H9 (cell line): ENCODE data around the gene ZFP62. TPM values are rescaled to one million over a fixed set of nuclear protein-coding genes. Genes with fewer than 3 reads are reported as not detected.

ENCODE experiments used
- DNase-seq: peaks from one replicate; pipeline ENCODE4 v3.0.0-alpha.2; 2017
- H2AFZ ChIP-seq: one replicate; pipeline ENCODE4 v1.6.1; 2013; ENCODE audit warnings: mild to moderate bottlenecking, low read length, control low read depth, moderate library complexity
- H2AK5ac ChIP-seq: 2 replicates; pipeline ENCODE4 v1.6.1; 2013; ENCODE audit warnings: low read length, control low read depth, mixed read lengths; ENCODE audit not compliant: insufficient read length
- H2BK120ac ChIP-seq: one replicate; pipeline ENCODE4 v1.6.1; 2013; ENCODE audit warnings: low read depth, mild to moderate bottlenecking, low read length, control low read depth, inconsistent platforms; ENCODE audit not compliant: poor library complexity, severe bottlenecking
- H2BK12ac ChIP-seq: 2 replicates; pipeline ENCODE4 v1.6.1; 2013; ENCODE audit warnings: low read length, control low read depth, mixed read lengths, low read depth; ENCODE audit not compliant: insufficient read length
- H2BK15ac ChIP-seq: 2 replicates; pipeline ENCODE4 v1.6.1; 2013; ENCODE audit warnings: low read depth, low read length, control low read depth
- H2BK20ac ChIP-seq: one replicate; pipeline ENCODE4 v1.6.1; 2013; ENCODE audit warnings: low read depth, mild to moderate bottlenecking, low read length, control low read depth, inconsistent platforms; ENCODE audit not compliant: poor library complexity, severe bottlenecking
- H2BK5ac ChIP-seq: 2 replicates; pipeline ENCODE4 v1.6.1; 2013; ENCODE audit warnings: low read length, control low read depth, mixed read lengths; ENCODE audit not compliant: insufficient read length
- H3K14ac ChIP-seq: 2 replicates; pipeline ENCODE4 v1.6.1; 2013; ENCODE audit warnings: low read length, control low read depth; ENCODE audit not compliant: insufficient read depth
- H3K18ac ChIP-seq: 2 replicates; pipeline ENCODE4 v1.6.1; 2013; ENCODE audit warnings: low read depth, mild to moderate bottlenecking, mixed read lengths, low read length, control low read depth; ENCODE audit not compliant: insufficient read length
- H3K23ac ChIP-seq: 2 replicates; pipeline ENCODE4 v1.6.1; 2013; ENCODE audit warnings: low read length, control low read depth, mixed read lengths, low read depth; ENCODE audit not compliant: insufficient read length
- H3K23me2 ChIP-seq: 2 replicates; pipeline ENCODE4 v1.6.1; 2013; ENCODE audit warnings: low read depth, mild to moderate bottlenecking, mixed read lengths, low read length, control low read depth; ENCODE audit not compliant: insufficient read length, poor library complexity, severe bottlenecking
- H3K27ac ChIP-seq: 2 replicates; pipeline ENCODE4 v1.5.1; 2013; ENCODE audit warnings: low read length, control low read depth, mixed read lengths, low read depth; ENCODE audit not compliant: insufficient read length
- H3K27me3 ChIP-seq: 2 replicates; pipeline ENCODE4 v1.6.1; 2013; ENCODE audit warnings: low read length, control low read depth, inconsistent platforms; ENCODE audit not compliant: insufficient read depth
- H3K4ac ChIP-seq: 2 replicates; pipeline ENCODE4 v1.6.1; 2013; ENCODE audit warnings: low read depth, mild to moderate bottlenecking, control low read depth, inconsistent platforms, low read length, moderate library complexity
- H3K4me1 ChIP-seq: 2 replicates; pipeline ENCODE4 v1.6.1; 2013; ENCODE audit warnings: low read length, control low read depth, inconsistent platforms; ENCODE audit not compliant: insufficient read depth
- H3K4me2 ChIP-seq: 2 replicates; pipeline ENCODE4 v1.6.1; 2013; ENCODE audit warnings: low read length, control low read depth, mixed read lengths; ENCODE audit not compliant: insufficient read length, insufficient read depth
- H3K56ac ChIP-seq: 2 replicates; pipeline ENCODE4 v1.6.1; 2013; ENCODE audit warnings: low read depth, mild to moderate bottlenecking, mixed read lengths, low read length, control low read depth; ENCODE audit not compliant: insufficient read length
- H3K79me1 ChIP-seq: 2 replicates; pipeline ENCODE4 v1.6.1; 2013; ENCODE audit warnings: low read depth, mild to moderate bottlenecking, moderate library complexity, low read length, control low read depth, inconsistent platforms; ENCODE audit not compliant: insufficient read depth, poor library complexity, severe bottlenecking
- H3K79me2 ChIP-seq: 2 replicates; pipeline ENCODE4 v1.6.1; 2013; ENCODE audit warnings: low read length, control low read depth, inconsistent platforms; ENCODE audit not compliant: insufficient read depth
- H3K9ac ChIP-seq: 2 replicates; pipeline ENCODE4 v1.6.1; 2013; ENCODE audit warnings: low read length, control low read depth, mixed read lengths; ENCODE audit not compliant: insufficient read length; ENCODE audit errors: extremely low read depth
- H3K9me3 ChIP-seq: one replicate; pipeline ENCODE4 v1.6.1; 2013; ENCODE audit warnings: low read depth, low read length, inconsistent platforms; ENCODE audit not compliant: control insufficient read depth
- H3T11ph ChIP-seq: one replicate; pipeline ENCODE4 v1.6.1; 2013; ENCODE audit warnings: mild to moderate bottlenecking, low read length, control low read depth, inconsistent platforms
- H4K20me1 ChIP-seq: one replicate; pipeline ENCODE4 v1.6.1; 2013; ENCODE audit not compliant: control insufficient read depth, insufficient read length, insufficient read depth
- H4K5ac ChIP-seq: 2 replicates; pipeline ENCODE4 v1.6.1; 2013; ENCODE audit warnings: low read depth, mild to moderate bottlenecking, mixed read lengths, low read length, control low read depth; ENCODE audit not compliant: insufficient read length
- H4K8ac ChIP-seq: replicated peaks from 2 replicates; pipeline ENCODE4 v1.6.1; 2013; ENCODE audit warnings: low read length, control low read depth, mixed read lengths, low read depth; ENCODE audit not compliant: insufficient read length
- H4K91ac ChIP-seq: 2 replicates; pipeline ENCODE4 v1.6.1; 2013; ENCODE audit warnings: low read depth, mild to moderate bottlenecking, moderate library complexity, mixed read lengths, low read length, control low read depth; ENCODE audit not compliant: insufficient read length
- H3K27ac Mint-ChIP-seq, 3 experiments: 2 replicates in 2 of 3; 3 replicates in 1 of 3; pipeline ENCODE4 v1.8.0; 2020 to 2021; ENCODE audit warnings: mixed read lengths in 3 of 3, mild to moderate bottlenecking in 1 of 3, moderate library complexity in 1 of 3
- H3K27me3 Mint-ChIP-seq: 2 replicates; pipeline ENCODE4 v1.8.0; 2021; ENCODE audit warnings: low read depth, mild to moderate bottlenecking, moderate library complexity, mixed read lengths
- H3K36me3 Mint-ChIP-seq, 3 experiments: 2 replicates in 2 of 3; 3 replicates in 1 of 3; pipeline ENCODE4 v1.8.0; 2020 to 2021; ENCODE audit warnings: low read depth in 3 of 3, mixed read lengths in 3 of 3; ENCODE audit not compliant: insufficient read depth in 1 of 3
- H3K4me1 Mint-ChIP-seq, 2 experiments: 2 replicates each; pipeline ENCODE4 v1.8.0; 2020; ENCODE audit warnings: mixed read lengths in 2 of 2
- H3K4me3 Mint-ChIP-seq, 2 experiments: 2 replicates in 1 of 2; 3 replicates in 1 of 2; pipeline ENCODE4 v1.8.0; 2020 to 2021; ENCODE audit warnings: mild to moderate bottlenecking in 2 of 2, mixed read lengths in 2 of 2, moderate library complexity in 1 of 2
- H3K9me3 Mint-ChIP-seq, 2 experiments: 2 replicates in 1 of 2; 3 replicates in 1 of 2; pipeline ENCODE4 v1.8.0; 2020; ENCODE audit warnings: mild to moderate bottlenecking in 2 of 2, mixed read lengths in 2 of 2, moderate library complexity in 1 of 2
- WGBS: extraction: QIAGEN DNeasy Blood & Tissue Kit; methylation state at CpG from one replicate; pipeline ENCODE4 v1.1.7; 2013; ENCODE audit warnings: missing lambda C conversion rate, low lambda C conversion rate, mixed read lengths; ENCODE audit not compliant: insufficient read length; ENCODE audit errors: extremely low coverage; 5-methylcytosine and 5-hydroxymethylcytosine counted together
- total RNA-seq: library from RNA; stranded (reverse); gene quantifications from 2 replicates; pipeline ENCODE4 v1.2.1, GENCODE V29; 2021
- TF ChIP-seq, protein P1 (sequence below): fragments of 200-600 bp; sonication (generic); conservative IDR thresholded peaks from 3 replicates; pipeline ENCODE4 v1.8.0; 2021; ENCODE audit warnings: antibody characterized with exemption, mild to moderate bottlenecking

ZFP62 gene
- total RNA-seq, 1 experiment from 2014 or later, result 16.2 TPM

DNA sequence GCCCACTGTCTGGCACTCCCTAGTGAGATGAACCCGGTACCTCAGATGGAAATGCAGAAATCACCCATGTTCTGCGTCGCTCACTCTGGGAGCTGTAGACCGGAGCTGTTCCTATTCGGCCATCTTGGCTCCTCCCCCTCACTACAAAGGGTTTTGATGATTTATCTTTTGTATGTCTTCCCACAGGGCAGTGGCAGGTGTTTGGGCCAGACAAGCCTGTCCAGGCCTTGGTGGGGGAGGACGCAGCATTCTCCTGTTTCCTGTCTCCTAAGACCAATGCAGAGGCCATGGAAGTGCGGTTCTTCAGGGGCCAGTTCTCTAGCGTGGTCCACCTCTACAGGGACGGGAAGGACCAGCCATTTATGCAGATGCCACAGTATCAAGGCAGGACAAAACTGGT, 47.3 kb upstream of the ZFP62 start:
- no CpG with 5 or more reads among the region's 9 CpGs for WGBS
- Histone ChIP-seq H3T11ph (no peak overlapping the region), H3K79me2 (no peaks in the 10 kb centered on the region), H4K8ac (no peak overlapping the region), H3K27ac (no peak overlapping the region), H2BK20ac (no peak overlapping the region), H3K4me1 (peaks cover 4% of the 10 kb centered on the region; the same call in 1 of the 2 replicates), H4K20me1 (no peaks in the 10 kb centered on the region), H3K9ac (no peak overlapping the region), H3K4me2 (no peak overlapping the region), H2AFZ (peak overlapping the region; percentile 37), H3K79me1 (no peaks in the 10 kb centered on the region), H3K23me2 (no peaks in the 10 kb centered on the region), H3K18ac (peak overlapping the region; percentile 12), H3K23ac (no peak overlapping the region), H3K14ac (no peak overlapping the region; the same call in 1 of the 2 replicates), H2AK5ac (no peak overlapping the region), H2BK5ac (no peak overlapping the region), H2BK12ac (no peak overlapping the region), H2BK120ac (no peak overlapping the region), H3K4ac (no peak overlapping the region), H3K56ac (no peak overlapping the region), H2BK15ac (no peak overlapping the region), H3K27me3 (no peaks in the 10 kb centered on the region), H4K91ac (no peak overlapping the region), H4K5ac (no peak overlapping the region), H3K9me3 (no peaks in the 10 kb centered on the region)
- Mint-ChIP-seq H3K27ac (peak overlapping the region in 2 of 3 experiments; percentile 65 to 92; a peak in 4 of 7 replicates), H3K27me3 (peaks cover 5% of the 10 kb centered on the region), H3K36me3 (peaks cover 4 to 10% (median 4%) of the 10 kb centered on the region in 3 experiments; a peak in 3 of 7 replicates), H3K9me3 (peaks cover 5 to 8% of the 10 kb centered on the region in 2 experiments), H3K4me1 (peaks cover 29 to 39% of the 10 kb centered on the region in 2 experiments), H3K4me3 (peak overlapping the region; percentile 46 to 66; a peak in 3 of 5 replicates)
- TF ChIP-seq, protein P1, sequence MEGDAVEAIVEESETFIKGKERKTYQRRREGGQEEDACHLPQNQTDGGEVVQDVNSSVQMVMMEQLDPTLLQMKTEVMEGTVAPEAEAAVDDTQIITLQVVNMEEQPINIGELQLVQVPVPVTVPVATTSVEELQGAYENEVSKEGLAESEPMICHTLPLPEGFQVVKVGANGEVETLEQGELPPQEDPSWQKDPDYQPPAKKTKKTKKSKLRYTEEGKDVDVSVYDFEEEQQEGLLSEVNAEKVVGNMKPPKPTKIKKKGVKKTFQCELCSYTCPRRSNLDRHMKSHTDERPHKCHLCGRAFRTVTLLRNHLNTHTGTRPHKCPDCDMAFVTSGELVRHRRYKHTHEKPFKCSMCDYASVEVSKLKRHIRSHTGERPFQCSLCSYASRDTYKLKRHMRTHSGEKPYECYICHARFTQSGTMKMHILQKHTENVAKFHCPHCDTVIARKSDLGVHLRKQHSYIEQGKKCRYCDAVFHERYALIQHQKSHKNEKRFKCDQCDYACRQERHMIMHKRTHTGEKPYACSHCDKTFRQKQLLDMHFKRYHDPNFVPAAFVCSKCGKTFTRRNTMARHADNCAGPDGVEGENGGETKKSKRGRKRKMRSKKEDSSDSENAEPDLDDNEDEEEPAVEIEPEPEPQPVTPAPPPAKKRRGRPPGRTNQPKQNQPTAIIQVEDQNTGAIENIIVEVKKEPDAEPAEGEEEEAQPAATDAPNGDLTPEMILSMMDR, result no peak
- DNase-seq, result peak; percentile 37
